AG04450 (cell line): ENCODE measurements around the gene SH3RF2. TPM values are rescaled to one million over a fixed set of nuclear protein-coding genes. Genes with fewer than 3 reads are reported as not detected.
"Not testable (repeated sequence)": the region's sequence is repeated elsewhere in the genome, so short reads cannot be mapped to it uniquely, and the experiment has no call there.

Source experiments
- CTCF ChIA-PET: fragments of 300-600, 350-600 bp; formaldehyde crosslinking; extraction: SDS; loops from one replicate; lab custom pipeline; 2022; ENCODE audit warnings: antibody characterized with exemption, inconsistent platforms; lab: Charles Lee
- POLR2A ChIA-PET: fragments of 350-600 bp; formaldehyde crosslinking; extraction: SDS; loops from one replicate; lab custom pipeline; 2021; ENCODE audit warnings: antibody characterized with exemption, inconsistent platforms; lab: Yijun Ruan, JAX
- DNase-seq: peaks from one replicate; pipeline ENCODE4 v3.0.0-alpha.2; 2011; ENCODE audit warnings: low read depth, low spot score
- H3K27ac ChIP-seq: one replicate; pipeline ENCODE4 v1.5.1; 2012; ENCODE audit warnings: low read depth, low read length, control low read depth
- H3K27me3 ChIP-seq: one replicate; pipeline ENCODE4 v1.6.0; 2012; ENCODE audit warnings: low read length; ENCODE audit not compliant: control insufficient read depth, insufficient read depth
- H3K4me3 ChIP-seq: 2 replicates; pipeline ENCODE4 v1.5.1; 2011; ENCODE audit warnings: mild to moderate bottlenecking, low read depth, low read length, control low read depth
- H3K9me3 ChIP-seq: 2 replicates; pipeline ENCODE4 v1.5.1; 2012; ENCODE audit warnings: low read length; ENCODE audit not compliant: control insufficient read depth, insufficient read depth
- polyA plus RNA-seq: library from polyadenylated mRNA; depleted of rRNA; stranded (reverse); fragments of >200 nt; gene quantifications from 2 replicates; pipeline ENCODE4 v1.2.3, GENCODE V29; 2011
- TF ChIP-seq, protein P1 (sequence below): IDR thresholded peaks from 2 replicates; pipeline ENCODE4 v1.5.1; 2011; ENCODE audit warnings: low read depth, low read length, control low read depth, inconsistent platforms

The SH3RF2 gene
- polyA plus RNA-seq, 1 experiment = 0.87 TPM

DNA sequence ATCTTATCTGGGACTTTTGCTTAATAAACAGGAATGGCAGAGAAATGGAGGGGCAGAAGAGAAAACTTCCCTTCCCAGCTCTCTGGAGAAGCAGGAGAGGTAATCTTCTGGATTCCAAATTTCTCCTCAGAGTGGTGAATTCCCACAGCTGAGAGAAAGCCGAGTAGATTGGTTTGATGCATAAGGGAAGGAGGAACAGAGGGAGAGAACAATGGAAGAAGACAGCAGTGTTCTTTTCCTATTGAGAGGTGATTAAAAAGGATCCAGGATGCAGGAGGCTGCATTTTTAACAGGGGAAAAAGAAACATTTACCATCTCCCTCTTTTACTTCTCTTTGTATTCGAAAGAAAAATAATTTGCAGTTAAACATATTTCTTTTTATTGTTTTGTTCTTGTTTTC, 13.1 kb downstream of the SH3RF2 start:
- ChIA-PET CTCF (no interaction called here), POLR2A (no interaction called here)
- DNase-seq = no peak
- H3K4me3 ChIP-seq = no peak overlapping the region
- TF ChIP-seq, protein P1, sequence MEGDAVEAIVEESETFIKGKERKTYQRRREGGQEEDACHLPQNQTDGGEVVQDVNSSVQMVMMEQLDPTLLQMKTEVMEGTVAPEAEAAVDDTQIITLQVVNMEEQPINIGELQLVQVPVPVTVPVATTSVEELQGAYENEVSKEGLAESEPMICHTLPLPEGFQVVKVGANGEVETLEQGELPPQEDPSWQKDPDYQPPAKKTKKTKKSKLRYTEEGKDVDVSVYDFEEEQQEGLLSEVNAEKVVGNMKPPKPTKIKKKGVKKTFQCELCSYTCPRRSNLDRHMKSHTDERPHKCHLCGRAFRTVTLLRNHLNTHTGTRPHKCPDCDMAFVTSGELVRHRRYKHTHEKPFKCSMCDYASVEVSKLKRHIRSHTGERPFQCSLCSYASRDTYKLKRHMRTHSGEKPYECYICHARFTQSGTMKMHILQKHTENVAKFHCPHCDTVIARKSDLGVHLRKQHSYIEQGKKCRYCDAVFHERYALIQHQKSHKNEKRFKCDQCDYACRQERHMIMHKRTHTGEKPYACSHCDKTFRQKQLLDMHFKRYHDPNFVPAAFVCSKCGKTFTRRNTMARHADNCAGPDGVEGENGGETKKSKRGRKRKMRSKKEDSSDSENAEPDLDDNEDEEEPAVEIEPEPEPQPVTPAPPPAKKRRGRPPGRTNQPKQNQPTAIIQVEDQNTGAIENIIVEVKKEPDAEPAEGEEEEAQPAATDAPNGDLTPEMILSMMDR = no peak
- no peak overlapping the region for H3K27ac ChIP-seq
- H3K27me3 ChIP-seq = no peaks in the 10 kb centered on the region
- no peaks in the 10 kb centered on the region for H3K9me3 ChIP-seq

DNA sequence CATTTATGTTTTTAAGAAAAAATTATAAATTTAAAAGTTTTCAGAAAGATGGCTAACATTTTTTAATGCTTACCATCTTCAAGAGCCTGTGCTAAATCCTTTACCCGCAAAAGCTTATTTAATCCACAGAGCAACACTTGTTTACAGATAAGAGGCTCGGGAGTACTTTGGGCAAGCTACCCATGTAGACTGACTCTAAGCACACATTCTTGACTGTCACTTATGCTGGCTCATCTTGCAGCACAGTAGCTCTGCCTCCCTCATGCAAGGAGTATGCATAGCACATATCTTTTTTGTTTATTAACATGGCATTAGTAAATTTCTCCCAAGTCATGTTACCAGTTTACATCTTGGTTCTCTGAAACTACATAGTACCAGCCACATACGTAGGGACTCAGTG, 14.7 kb downstream of the SH3RF2 start:
- H3K27ac ChIP-seq = no peak overlapping the region
- no peaks in the 10 kb centered on the region for H3K27me3 ChIP-seq
- H3K4me3 ChIP-seq = no peak overlapping the region
- ChIA-PET CTCF (interaction anchor here (1.1 kb wide), 1 partner anchor 90 kb away, joined by 4 read pairs; no protein-coding TSS in a partner anchor), POLR2A (no interaction called here)
- no peak for DNase-seq
- H3K9me3 ChIP-seq = no peaks in the 10 kb centered on the region
- TF ChIP-seq, protein P1 = no peak

DNA sequence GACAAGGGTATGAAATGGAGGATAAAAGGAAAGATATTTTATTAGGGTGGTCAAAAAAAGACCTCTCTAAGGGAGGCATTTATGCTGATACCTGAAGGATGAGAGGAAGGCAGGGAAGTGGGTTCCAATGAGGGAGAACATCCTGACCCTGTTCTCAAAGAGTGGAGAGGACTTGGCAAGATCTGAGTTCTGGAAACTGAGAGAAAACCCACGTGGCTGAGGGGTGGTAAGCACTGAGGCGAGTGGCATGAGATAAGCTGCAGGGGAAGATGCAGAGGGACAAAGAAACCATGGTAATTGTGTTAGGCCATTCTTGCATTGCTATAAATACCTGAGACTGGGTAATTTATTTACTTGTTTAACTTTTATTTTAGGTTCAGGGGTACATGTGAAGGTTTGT, 16.8 kb downstream of the SH3RF2 start:
- Histone ChIP-seq H3K9me3 (no peaks in the 10 kb centered on the region), H3K4me3 (no peak overlapping the region), H3K27me3 (no peaks in the 10 kb centered on the region), H3K27ac (no peak overlapping the region)
- CTCF ChIA-PET = no interaction called here
- POLR2A ChIA-PET = no interaction called here
- no peak for DNase-seq
- TF ChIP-seq, protein P1 = no peak

DNA sequence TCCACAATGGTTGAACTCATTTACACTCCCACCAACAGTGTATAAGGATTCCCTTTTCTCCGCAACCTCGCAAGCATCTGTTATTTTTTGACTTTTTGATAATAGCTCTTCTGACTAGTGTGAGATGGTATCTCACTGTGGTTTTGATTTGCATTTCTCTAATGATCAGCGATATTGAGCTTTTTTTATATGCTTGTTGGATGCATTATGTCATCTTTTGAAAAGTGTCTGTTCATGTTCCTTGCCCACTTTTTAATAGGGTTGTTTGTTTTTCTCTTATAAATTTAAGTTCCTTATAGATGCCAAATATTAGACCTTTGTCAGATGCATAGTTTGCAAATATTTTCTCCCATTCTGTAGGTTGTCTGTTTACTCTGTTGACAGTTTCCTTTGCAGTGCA, 17.8 kb downstream of the SH3RF2 start:
- H3K9me3 ChIP-seq, CTCF ChIA-PET, POLR2A ChIA-PET, H3K27ac ChIP-seq, H3K27me3 ChIP-seq, H3K4me3 ChIP-seq, DNase-seq: not testable (repeated sequence)

DNA sequence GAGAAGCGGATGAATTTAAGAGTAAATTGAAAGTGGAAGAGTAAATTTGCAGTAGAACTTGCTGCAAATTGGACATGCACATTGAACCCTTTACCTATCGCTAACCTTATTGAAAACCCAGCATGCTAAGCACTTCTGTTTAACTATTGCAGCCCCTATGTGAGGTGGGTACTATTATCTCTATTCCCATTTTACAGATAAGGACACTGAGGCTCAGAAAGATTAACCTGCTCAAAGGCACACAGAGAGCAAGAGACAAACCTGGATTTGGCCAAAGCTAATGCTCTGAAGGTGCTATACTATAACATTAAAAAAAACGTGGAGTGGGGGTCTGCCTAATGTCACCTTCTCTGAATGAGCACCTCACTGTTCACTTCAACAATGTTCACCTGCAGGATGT, 21.0 kb downstream of the SH3RF2 start:
- Histone ChIP-seq H3K4me3 (no peak overlapping the region), H3K27me3 (no peaks in the 10 kb centered on the region), H3K9me3 (no peaks in the 10 kb centered on the region), H3K27ac (no peak overlapping the region)
- DNase-seq = no peak
- ChIA-PET POLR2A (no interaction called here), CTCF (no interaction called here)
- TF ChIP-seq, protein P1 = no peak

DNA sequence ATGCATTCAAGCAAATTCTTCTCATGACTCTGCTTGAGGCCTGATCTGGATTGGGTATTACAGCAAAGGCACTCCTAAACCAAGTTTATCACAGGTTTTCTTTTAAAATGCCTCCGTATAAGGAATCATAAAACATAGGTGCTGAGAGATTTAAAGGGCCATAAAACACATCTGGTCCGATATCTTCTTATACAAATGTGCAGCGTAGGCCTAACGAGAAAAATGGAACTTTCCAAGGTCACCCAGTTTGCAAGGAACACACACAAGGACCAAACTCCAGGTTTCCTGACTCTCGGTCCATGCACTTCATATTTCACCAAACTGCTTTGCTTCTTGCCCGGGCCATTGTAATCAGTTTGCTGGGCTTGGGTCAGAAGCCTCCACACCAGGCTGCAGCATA, 22.1 kb downstream of the SH3RF2 start:
- CTCF ChIA-PET = interaction anchor here (0.6 kb wide), 2 partner anchors 110 to 141 kb away, joined by 3 to 4 read pairs; no protein-coding TSS in a partner anchor
- H3K4me3 ChIP-seq = no peak overlapping the region
- POLR2A ChIA-PET = no interaction called here
- TF ChIP-seq, protein P1 = no peak
- no peaks in the 10 kb centered on the region for H3K27me3 ChIP-seq
- H3K27ac ChIP-seq = no peak overlapping the region
- H3K9me3 ChIP-seq = no peaks in the 10 kb centered on the region
- DNase-seq = no peak
